Mesothelial cell of epicardium (in vitro differentiated cells): ENCODE results near the gene KCTD6. TPM values are rescaled to one million over a fixed set of nuclear protein-coding genes. Genes with fewer than 3 reads are reported as not detected.
A peak's percentile ranks its signal among the peaks of the same experiment; 100 is the strongest.

Source experiments
- DNase-seq, 2 experiments: peaks; one replicate each; pipeline ENCODE4 v3.0.0; 2021; ENCODE audit warnings: low spot score in 2 of 2; ENCODE audit not compliant: unreplicated experiment in 2 of 2
- H3K27ac Mint-ChIP-seq: 2 replicates; pipeline ENCODE4 v1.8.0; 2021; ENCODE audit warnings: mixed read lengths
- H3K27me3 Mint-ChIP-seq: 2 replicates; pipeline ENCODE4 v1.8.0; 2021; ENCODE audit warnings: low read depth, mixed read lengths
- H3K36me3 Mint-ChIP-seq: 2 replicates; pipeline ENCODE4 v1.8.0; 2021; ENCODE audit warnings: mixed read lengths
- H3K4me1 Mint-ChIP-seq: 2 replicates; pipeline ENCODE4 v1.8.0; 2021; ENCODE audit warnings: mixed read lengths
- H3K4me3 Mint-ChIP-seq: 2 replicates; pipeline ENCODE4 v1.8.0; 2021; ENCODE audit warnings: mild to moderate bottlenecking, moderate library complexity, mixed read lengths
- H3K9me3 Mint-ChIP-seq: 2 replicates; pipeline ENCODE4 v1.8.0; 2021; ENCODE audit warnings: mixed read lengths
- total RNA-seq: library from RNA; stranded (reverse); gene quantifications from 3 replicates; pipeline ENCODE4 v1.2.1, GENCODE V29; 2021
- TF ChIP-seq, protein P1 (sequence below): fragments of 200-600 bp; sonication (generic); IDR thresholded peaks from one replicate; pipeline ENCODE4 v1.5.0; 2021; ENCODE audit warnings: antibody characterized with exemption; ENCODE audit not compliant: unreplicated experiment

KCTD6 gene
- total RNA-seq, 1 donor from 2014 or later = 13.1 TPM

DNA sequence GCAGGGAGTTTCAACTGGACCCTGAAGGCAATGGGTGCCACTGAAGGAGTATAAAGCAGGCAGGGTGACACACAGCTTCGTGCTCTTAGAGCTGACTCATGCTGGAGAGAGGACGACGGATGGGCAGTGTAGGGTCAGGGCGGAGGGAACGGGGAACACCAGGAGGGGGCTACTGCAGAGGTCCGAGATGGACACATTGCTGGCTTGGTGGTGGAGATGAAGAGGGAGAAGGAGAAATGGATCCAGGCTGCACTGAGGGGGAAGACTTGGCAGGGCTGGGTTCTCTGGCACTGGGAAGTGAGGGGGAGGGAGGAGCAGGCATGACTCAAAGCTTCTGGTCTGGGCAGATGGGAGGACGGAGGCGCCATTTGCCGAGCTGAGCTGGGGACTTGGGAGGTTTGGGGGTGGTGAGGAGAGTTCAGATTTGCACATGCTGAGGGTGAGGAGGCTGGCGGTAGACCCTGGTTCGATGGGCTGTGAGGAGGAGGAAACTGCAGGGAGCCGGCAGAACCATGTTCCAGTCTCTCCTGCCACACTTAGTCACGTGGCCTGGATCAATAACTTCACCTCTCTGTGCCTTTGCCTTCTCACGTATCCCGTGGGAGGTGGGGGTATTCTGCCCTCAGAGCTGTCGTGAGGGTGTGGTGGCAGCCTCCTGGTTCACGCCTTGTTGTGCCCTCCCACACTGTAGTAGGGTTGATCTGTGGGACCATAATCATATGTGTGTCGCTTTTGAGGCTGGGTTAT, 4.6 kb upstream of the KCTD6 start:
- no peaks in the 10 kb centered on the region for H3K36me3 Mint-ChIP-seq
- TF ChIP-seq, protein P1, sequence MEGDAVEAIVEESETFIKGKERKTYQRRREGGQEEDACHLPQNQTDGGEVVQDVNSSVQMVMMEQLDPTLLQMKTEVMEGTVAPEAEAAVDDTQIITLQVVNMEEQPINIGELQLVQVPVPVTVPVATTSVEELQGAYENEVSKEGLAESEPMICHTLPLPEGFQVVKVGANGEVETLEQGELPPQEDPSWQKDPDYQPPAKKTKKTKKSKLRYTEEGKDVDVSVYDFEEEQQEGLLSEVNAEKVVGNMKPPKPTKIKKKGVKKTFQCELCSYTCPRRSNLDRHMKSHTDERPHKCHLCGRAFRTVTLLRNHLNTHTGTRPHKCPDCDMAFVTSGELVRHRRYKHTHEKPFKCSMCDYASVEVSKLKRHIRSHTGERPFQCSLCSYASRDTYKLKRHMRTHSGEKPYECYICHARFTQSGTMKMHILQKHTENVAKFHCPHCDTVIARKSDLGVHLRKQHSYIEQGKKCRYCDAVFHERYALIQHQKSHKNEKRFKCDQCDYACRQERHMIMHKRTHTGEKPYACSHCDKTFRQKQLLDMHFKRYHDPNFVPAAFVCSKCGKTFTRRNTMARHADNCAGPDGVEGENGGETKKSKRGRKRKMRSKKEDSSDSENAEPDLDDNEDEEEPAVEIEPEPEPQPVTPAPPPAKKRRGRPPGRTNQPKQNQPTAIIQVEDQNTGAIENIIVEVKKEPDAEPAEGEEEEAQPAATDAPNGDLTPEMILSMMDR = no peak
- H3K27ac Mint-ChIP-seq = no peak overlapping the region
- no peaks in the 10 kb centered on the region for H3K9me3 Mint-ChIP-seq
- DNase-seq = no peak
- no peak overlapping the region for H3K4me3 Mint-ChIP-seq
- H3K27me3 Mint-ChIP-seq = peaks cover 24% of the 10 kb centered on the region
- H3K4me1 Mint-ChIP-seq = peaks cover 13% of the 10 kb centered on the region

DNA sequence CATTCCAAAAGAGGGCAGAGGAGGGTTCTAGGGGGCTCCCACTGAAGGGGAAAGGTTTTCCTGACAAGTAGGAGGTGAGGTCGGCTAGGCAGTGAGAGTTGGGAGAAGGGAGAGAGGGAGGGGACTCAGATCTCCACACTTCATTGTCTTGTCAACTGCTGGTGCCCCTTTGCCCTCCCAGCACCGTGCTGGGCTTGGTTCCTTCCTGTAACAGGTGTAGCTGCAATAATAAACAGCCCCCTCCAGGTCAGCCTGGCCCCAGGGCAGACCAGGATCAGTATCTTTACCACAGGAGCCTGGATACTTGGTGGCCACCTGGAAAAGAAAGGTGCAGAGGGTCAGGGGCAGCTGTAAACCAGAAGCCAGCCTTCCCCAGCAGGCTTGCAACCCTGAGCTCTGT, 2.9 kb upstream of the KCTD6 start:
- Mint-ChIP-seq H3K27me3 (peaks cover 24% of the 10 kb centered on the region), H3K4me1 (peaks cover 28% of the 10 kb centered on the region), H3K9me3 (no peaks in the 10 kb centered on the region), H3K27ac (no peak overlapping the region), H3K4me3 (no peak overlapping the region), H3K36me3 (no peaks in the 10 kb centered on the region)
- DNase-seq = no peak
- TF ChIP-seq, protein P1 = no peak

DNA sequence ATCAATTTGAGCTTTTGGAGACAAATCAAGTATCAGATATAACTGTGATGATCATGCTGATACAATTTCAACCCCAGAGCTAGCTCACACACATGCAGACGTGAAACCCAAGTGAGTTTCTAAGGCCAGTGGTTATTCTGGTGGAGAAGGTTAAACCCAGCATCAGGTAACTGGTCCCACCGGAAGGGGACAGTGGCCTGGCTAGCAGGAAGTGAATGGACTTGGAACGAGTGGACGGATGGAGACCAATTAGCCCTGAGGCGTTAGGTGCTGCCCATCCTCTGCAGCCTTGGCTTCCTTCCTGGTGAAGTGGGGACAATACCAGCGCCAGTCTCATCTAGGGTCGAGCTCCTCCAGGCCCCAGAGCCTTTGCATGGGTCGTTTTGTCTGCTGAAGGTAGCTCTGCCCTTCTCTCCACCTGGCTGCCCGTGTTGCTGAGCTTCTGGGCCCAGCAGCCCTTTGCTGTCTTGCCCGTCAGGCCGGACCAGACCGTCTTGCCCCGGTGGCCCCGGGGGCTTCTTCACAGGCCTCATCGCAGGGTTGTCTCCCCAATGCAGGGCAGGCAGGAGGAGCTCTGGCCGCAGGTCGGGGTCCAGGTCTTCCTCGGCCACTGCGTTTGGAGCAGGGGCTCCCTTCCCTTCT, 915 bp upstream of the KCTD6 start:
- peaks cover 47% of the 10 kb centered on the region for H3K4me1 Mint-ChIP-seq
- TF ChIP-seq, protein P1 = no peak
- H3K4me3 Mint-ChIP-seq = peak overlapping the region; percentile 68
- DNase-seq = peak in 1 of 2 experiments; percentile 41
- H3K27ac Mint-ChIP-seq = peak overlapping the region; percentile 13
- H3K27me3 Mint-ChIP-seq = peaks cover 23% of the 10 kb centered on the region
- H3K36me3 Mint-ChIP-seq = no peaks in the 10 kb centered on the region
- H3K9me3 Mint-ChIP-seq = no peaks in the 10 kb centered on the region

DNA sequence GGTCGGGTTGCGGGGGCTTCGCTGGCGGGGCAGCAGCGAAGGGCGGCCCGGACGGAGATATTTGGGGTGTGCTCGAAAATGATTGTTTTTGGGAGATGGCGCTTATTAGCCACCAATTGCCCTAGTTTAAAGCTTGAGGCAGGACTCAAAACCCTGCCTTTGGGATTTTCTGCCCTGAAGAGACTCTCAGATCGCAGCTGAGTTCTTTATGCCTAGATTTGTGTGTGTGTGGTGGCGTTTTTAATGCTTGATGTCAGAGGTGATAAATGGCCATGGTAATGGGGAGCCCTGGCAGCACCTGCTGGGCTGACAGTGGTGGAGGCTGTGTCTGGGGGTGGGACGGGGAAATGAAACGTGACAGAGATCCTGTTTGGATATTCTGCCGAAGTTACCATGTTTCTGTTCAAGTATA, 604 bp downstream of the KCTD6 start:
- TF ChIP-seq, protein P1 = no peak
- Mint-ChIP-seq H3K4me1 (peaks cover 58% of the 10 kb centered on the region), H3K27ac (peak overlapping the region; percentile 91), H3K36me3 (no peaks in the 10 kb centered on the region), H3K27me3 (peaks cover 10% of the 10 kb centered on the region), H3K4me3 (peak overlapping the region; percentile 91), H3K9me3 (no peaks in the 10 kb centered on the region)
- no peak for DNase-seq

DNA sequence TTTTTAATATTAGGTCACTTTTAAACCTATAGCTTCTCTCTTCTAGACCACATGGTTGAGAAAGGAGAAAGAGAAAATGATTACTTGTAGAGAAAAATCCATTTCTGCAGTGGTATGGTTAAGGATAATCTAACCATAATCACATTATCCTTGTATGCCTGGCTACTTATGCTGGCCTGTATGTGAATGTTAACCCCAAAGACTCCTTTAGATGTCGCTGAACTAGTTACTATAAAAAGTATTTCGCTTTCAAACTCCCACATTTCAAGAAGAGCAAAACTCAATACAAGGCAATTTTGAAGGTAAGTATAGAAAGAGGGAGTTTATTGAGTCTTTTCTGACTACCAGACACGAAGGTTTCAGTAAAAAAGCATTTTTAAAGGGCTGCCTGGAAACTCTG, 2.2 kb downstream of the KCTD6 start:
- H3K36me3 Mint-ChIP-seq = peaks cover 3% of the 10 kb centered on the region
- H3K27me3 Mint-ChIP-seq = no peaks in the 10 kb centered on the region
- H3K4me1 Mint-ChIP-seq = peaks cover 55% of the 10 kb centered on the region
- H3K9me3 Mint-ChIP-seq = no peaks in the 10 kb centered on the region
- H3K27ac Mint-ChIP-seq = peak overlapping the region; percentile 5
- H3K4me3 Mint-ChIP-seq = peak overlapping the region; percentile 91
- no peak for DNase-seq
- TF ChIP-seq, protein P1 = no peak
